Stimulated activated CD8-positive, alpha-beta memory T cell treated with anti-CD3 and anti-CD28 coated beads, Interleukin-15, amount 100 ng/mL, for 4 hours (primary cell): Measurements from ENCODE around the gene EPHB6.

Experiments
- DNase-seq, 2 donors: peaks; one replicate each; pipeline ENCODE4 v3.0.0-alpha.2; 2020; ENCODE audit warnings: low read depth in 2 of 2

The EPHB6 gene

DNA sequence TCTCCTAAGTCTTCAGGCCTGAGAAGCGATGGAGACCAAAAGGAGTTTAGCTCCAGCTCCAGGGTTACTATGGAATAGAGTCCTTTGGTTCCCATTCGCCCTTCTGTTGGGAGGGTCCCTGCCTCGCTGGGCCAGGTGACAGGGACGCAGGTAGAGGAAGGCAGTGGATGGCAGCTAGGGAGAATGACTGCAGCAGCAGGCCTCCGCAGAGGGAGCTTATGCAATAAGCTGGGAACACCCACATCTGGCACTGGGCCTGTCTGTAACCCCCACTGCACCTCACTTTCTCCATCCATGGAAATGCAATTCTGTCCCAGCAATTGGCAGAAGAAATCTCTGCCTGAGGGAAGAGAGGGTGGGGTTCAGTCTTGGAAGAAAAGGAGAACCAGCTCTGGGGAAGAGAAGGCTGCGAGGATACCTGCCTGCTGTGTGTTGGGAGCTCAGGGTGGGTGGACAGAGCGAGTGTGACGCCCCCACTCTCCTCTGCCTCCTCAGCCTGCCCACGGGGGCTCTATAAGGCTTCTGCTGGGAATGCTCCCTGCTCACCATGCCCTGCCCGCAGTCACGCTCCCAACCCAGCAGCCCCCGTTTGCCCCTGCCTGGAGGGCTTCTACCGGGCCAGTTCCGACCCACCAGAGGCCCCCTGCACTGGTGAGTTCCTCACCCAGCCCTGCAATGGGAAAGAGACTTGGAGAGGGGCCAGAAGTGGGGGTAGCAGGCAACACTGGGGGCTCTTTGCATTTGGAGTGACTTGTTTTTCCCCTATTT, 10.3 kb downstream of the EPHB6 start:
- DNase-seq = no peak

GRCh38 chr7:142865766-142866165, 10.9 kb downstream of the EPHB6 start:
- no peak for DNase-seq

GRCh38 chr7:142866361-142867096, 11.7 kb downstream of the EPHB6 start:
- DNase-seq = no peak

- no peak for DNase-seq
Measured at GRCh38 chr7:142867097-142867378, 12.2 kb downstream of the EPHB6 start.

DNA sequence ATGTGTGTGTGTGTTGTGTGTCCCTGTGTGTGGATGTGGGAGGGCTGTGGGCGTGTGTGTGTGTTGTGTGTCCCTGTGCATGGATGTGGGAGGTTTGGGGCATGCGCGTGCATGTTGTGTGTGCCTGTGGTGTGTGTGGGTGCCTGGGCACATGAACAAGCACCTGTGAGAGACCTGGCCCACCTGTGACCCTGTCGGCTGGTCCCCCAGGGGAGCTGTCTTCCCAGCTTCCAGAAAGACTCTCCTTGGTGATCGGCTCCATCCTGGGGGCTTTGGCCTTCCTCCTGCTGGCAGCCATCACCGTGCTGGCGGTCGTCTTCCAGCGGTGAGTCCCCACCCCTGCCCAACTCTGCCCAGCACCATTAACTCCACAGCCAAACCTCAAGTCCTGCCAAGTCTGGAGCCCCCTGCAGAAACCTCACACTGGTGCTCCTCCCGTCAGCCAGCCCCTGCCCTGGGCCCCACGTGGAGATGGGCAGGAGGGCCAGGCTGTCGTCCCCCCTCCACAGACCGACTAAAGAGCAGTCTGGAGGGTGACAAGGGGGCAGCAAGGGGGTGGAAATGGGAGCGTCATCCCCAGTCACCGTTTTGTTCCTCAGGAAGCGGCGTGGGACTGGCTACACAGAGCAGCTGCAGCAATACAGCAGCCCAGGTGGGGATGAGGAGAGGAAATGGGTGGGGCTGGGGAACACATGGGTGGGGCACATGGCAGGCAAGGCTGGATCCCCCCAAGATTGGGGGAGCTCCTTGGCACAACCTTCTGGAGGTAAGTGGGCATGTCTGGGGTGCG, 12.7 kb downstream of the EPHB6 start:
- no peak for DNase-seq

- no peak for DNase-seq
Measured at GRCh38 chr7:142868188-142868985, 13.5 kb downstream of the EPHB6 start.

DNA sequence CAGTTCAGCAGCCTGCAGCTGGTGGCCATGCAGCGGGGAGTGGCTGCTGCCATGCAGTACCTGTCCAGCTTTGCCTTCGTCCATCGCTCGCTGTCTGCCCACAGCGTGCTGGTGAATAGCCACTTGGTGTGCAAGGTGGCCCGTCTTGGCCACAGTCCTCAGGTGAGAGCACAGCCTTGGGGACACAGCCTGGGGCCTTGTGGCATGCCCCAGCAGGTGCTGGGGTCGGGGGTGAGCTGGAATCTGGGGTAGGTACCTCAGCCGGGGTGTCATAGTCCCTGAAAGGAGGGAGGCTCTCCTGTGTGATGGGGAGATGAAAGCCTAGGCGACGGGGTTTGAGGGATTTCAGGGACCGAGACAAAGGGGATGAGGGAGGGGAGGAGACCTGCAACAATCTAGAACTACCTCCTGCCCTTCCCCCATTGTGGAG, 14.1 kb downstream of the EPHB6 start:
- no peak for DNase-seq

GRCh38 chr7:142869434-142869833, 14.6 kb downstream of the EPHB6 start:
- no peak for DNase-seq

DNA sequence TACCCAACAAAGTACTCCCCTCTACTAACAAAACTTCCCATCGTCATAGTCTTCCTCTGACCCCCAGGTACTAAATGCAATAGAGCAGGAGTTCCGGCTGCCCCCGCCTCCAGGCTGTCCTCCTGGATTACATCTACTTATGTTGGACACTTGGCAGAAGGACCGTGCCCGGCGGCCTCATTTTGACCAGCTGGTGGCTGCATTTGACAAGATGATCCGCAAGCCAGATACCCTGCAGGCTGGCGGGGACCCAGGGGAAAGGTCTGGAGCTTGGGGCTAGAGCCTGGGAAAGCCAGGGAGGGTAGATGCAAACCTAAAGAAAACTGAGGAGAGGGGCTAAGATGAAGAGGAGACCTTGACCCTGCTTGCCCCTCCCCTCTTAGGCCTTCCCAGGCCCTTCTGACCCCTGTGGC, 15.3 kb downstream of the EPHB6 start:
- no peak for DNase-seq

- DNase-seq = no peak
Measured at GRCh38 chr7:142870566-142871259, 15.8 kb downstream of the EPHB6 start.

GRCh38 chr7:142871260-142872105, 16.6 kb downstream of the EPHB6 start:
- no peak for DNase-seq

DNA sequence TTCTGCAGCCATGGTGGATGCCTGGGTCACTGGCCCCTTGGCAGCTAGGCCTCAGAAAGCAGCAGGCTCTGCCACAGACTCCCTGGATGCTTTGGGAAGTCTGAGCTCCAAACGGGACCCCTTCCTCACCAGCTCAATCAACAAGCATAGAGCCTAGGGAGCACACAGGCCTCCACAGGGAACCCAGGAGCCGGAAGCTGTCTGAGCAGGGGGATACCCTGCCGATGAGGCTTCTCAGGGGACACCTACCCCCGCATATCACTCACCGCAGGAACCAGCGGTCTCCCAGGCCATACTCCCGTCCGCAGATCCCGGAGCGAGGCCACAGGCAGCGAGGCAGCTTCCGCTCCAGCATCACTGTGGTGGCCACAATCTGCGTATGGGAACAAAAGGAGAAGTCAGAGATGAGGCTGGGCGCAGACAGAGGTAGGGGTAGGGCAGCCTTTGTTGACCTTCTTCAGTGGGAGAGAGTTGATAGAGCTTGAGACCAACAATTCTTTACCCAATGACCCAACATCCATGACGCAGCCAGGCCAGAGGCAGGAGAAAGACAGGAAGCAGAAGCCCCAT, 17.3 kb downstream of the EPHB6 start:
- DNase-seq = no peak

DNA sequence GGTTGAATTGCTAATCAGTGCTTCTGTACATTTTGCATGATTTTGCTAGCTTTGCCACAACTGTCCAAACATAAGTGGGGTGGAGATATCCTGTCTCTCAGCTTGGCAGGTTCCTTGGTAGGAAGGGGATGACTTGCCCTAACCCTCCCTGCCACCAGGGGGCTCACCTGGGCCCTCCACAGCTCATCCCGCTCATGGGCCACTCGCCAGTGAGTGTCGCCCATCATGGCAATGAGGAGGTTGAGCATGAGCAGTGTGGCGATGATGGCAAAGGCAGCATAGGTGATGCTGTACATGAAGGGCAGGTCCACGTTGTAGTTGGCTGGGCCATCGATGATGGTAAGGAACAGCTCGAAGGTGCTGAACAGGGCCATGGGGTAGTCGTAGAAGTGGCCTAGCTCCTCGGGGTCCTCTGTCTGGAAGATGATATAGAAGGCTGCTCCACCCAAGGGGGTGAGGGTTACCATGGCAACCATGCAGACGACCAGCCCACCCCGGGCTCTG, 18.5 kb downstream of the EPHB6 start:
- no peak for DNase-seq

GRCh38 chr7:142873871-142874270, 19.0 kb downstream of the EPHB6 start:
- no peak for DNase-seq

- DNase-seq = no peak
Measured at GRCh38 chr7:142874409-142874808, 19.5 kb downstream of the EPHB6 start.

DNA sequence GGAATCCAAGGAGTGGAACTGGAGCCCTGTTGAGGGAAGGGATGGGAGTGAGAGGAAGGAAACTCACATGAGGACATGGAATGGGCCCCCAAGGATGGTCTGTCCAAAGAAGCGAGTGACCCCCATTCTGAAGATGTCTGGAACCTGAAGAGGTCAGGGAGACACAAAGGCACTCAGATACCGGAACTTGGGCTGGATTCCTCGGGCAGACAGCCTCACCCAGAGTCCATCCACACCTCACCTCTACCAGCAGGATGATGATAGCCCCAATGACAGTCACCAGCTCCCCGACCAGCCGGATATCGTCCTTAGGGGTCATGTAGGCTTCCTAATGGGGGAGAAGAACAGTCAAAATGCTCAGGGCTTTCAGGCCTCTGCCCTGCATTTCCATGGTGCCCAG, 20.0 kb downstream of the EPHB6 start:
- DNase-seq = no peak

- no peak for DNase-seq
Measured at GRCh38 chr7:142875456-142875855, 20.6 kb downstream of the EPHB6 start.

- DNase-seq = no peak
Measured at GRCh38 chr7:142876236-142876960, 21.5 kb downstream of the EPHB6 start.
